ENCODE results near the gene CNGB1.

DNA sequence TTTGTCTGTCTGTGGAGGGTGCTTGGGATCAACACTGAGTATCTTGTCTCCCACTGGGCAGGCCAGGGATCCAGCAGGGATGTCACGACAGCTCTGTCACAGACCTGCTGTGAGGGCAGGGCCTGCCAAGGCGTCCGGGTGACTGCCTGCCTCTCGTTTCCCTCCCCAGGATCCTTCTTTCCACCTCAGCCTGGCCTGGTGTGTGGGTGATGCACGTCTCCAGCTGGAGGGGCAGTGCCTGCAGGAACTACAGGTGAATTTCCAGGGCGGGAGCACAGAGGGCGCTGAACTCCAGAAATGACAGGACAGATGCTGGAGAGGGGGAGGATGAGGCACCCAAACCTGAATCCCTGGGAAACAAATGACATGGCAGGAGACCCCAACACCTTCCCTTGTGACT lies 47.9 kb upstream of the CNGB1 start:
- TF ChIP-seq, protein P1, sequence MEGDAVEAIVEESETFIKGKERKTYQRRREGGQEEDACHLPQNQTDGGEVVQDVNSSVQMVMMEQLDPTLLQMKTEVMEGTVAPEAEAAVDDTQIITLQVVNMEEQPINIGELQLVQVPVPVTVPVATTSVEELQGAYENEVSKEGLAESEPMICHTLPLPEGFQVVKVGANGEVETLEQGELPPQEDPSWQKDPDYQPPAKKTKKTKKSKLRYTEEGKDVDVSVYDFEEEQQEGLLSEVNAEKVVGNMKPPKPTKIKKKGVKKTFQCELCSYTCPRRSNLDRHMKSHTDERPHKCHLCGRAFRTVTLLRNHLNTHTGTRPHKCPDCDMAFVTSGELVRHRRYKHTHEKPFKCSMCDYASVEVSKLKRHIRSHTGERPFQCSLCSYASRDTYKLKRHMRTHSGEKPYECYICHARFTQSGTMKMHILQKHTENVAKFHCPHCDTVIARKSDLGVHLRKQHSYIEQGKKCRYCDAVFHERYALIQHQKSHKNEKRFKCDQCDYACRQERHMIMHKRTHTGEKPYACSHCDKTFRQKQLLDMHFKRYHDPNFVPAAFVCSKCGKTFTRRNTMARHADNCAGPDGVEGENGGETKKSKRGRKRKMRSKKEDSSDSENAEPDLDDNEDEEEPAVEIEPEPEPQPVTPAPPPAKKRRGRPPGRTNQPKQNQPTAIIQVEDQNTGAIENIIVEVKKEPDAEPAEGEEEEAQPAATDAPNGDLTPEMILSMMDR (IDR thresholded peaks at IDR 0.05): no peak
- TF ChIP-seq POLR2A (IDR thresholded peaks at IDR 0.05) (no peak), EP300 (IDR thresholded peaks at IDR 0.05) (no peak)
